ENCODE results near the gene TOLLIP. TPM values are rescaled to one million over a fixed set of nuclear protein-coding genes. Genes with fewer than 3 reads are reported as not detected.
"Not testable (repeated sequence)": the region's sequence is repeated elsewhere in the genome, so short reads cannot be mapped to it uniquely, and the experiment has no call there.

Gene TOLLIP
- polyA plus RNA-seq, 10 donors = 21.0 to 30.5 (median 23.6) TPM

DNA sequence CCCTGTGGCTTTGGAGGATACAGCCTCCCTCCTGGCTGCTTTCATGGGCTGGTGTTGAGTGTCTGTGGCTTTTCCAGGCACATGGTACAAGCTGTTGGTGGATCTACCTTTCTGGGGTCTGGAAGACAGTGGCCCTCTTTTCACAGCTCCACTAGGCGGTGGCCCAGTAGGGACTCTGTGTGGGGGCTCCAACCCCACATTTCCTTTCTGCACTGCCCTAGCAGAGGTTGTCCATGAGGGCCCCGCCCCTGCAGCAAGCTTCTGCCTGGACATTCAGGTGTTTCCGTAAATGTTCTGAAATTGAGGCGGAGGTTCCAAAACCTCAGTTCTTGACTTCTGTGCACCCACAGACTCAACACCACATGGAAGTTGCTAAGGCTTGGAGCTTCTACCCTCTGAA is 44.0 kb downstream of the TOLLIP start:
- not testable (repeated sequence) for DNase-seq

DNA sequence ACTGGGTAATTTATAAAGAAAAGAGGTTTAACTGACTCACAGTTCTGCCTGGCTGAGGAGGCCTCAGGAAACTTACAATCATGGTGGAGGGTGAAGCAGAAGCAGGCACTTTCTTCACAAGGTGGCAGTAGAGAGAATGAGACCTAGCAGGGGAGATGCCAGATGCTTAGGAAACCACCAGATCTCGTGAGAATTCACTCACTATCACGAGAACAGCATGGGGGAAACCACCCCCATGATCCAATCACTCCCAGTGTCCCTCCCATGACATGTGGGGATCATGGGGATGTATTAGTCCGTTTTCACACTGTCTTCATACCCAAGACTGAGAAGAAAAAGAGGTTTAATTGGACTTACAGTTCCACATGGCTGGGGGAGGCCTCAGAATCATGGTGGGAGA is 45.0 kb downstream of the TOLLIP start:
- peak; percentile 21 to 57 (median 33) for DNase-seq

DNA sequence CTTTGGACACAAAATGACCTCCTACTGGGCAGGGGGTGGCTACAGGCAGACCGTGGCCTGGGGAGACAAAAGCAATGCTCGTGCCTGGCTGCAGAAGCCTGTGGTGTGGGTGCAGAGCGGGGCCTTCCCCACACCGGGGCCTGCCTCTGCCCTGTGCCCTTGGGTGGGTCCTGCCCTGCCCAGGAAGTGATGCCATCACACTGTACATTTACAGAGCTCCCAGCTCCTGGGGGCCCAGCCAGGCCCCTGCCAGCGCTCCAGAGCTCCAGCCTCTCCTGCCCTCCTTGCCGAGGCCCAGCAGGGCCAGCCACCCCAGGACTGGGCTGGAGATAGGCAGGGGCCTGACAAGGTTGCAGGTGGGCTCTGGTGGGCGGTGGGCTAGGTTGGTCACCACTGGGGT is 46.4 kb downstream of the TOLLIP start:
- no peak for DNase-seq

DNA sequence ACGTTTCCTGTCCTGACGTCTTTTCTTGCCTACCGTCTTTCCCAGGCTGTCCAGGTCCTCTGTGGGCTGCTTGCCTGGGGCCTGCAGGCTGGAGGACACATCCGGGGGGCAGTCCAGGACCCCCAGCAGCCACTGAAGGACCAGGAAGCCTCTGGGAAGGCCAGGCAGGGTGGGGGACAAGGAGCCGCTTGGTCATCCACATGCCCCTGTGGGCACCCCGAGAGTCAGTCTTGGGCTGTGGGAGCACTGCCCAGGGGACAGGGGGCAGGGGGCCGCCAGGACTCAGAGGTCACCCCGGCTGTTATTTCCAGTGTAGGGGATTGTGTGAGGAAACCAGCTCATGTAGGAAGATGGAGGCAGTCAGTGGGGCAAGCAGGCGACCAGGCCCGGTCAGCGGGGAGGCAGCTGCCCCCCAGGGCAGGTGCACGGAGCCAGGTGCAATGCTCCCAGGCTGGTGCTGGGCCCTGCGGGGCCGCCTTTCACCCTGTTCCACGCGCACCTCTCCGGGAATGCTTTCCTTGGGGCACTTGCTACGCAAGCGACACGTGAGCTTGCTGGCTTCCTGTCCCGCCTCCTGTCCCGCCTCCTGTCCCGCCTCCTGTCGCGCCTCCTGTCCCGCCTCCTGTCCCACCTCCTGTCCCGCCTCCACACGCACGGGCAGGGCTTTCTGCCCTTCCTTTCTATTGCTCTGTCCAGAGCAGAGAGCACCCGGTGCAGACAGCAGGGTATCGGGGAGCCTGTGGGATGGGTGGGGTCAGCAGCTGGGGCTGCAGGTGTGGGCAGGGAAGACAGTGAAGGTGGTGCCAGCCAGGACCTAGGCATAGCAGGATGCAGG is 47.0 kb downstream of the TOLLIP start:
- peak; percentile 83 to 95 (median 87) for DNase-seq

DNA sequence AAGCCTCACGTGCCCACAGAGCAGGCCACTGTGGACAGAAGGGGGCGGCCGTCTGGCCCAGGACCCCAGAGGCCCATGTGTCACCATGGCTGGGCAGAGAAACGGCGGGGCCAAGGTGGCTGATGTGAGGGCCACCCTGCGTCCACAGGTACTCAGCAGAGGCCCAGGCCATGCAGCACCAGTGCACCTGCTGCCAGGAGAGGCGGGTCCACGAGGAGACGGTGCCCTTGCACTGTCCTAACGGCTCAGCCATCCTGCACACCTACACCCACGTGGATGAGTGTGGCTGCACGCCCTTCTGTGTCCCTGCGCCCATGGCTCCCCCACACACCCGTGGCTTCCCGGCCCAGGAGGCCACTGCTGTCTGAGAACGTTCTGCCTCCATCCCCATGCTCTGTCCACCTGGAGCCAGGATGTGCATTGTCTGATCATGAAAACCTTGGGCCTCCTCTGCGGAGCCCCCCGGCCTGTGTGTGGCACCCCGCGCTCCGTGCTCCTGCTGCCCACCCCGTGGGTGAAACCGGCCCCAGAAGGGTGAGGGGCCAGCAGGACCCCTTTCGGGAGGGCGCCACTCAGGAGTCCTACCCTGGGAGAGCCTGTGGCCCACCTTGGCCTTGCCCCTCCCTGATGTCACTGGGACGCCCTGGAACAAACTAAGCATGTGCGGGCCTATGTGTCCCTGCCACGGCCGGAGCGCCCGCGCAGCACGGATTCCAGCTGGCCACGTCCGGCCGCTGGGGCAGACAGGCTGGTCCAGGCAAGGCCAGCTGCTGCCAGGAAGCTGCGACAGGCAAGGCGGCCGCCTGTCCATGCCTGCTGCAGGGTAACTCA is 48.0 kb downstream of the TOLLIP start:
- no peak for DNase-seq

DNA sequence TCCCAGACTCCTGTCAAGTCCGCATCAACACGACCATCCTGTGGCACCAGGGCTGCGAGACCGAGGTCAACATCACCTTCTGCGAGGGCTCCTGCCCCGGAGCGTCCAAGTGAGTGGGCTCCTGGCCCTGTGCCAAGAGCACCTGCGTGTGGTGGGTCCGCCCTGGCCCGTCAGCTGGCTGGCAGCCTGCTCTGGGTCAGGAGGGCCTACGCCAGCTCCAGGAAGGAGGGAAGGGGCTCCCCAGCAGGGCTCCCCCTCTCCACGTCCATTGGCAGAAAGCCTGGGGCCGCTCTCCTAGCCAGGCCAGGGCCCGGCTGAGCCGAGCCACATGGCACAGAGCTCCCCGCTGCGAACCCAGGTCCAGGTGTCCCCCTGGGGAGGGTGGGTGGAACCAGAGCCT is 48.8 kb downstream of the TOLLIP start:
- DNase-seq = no peak

DNA sequence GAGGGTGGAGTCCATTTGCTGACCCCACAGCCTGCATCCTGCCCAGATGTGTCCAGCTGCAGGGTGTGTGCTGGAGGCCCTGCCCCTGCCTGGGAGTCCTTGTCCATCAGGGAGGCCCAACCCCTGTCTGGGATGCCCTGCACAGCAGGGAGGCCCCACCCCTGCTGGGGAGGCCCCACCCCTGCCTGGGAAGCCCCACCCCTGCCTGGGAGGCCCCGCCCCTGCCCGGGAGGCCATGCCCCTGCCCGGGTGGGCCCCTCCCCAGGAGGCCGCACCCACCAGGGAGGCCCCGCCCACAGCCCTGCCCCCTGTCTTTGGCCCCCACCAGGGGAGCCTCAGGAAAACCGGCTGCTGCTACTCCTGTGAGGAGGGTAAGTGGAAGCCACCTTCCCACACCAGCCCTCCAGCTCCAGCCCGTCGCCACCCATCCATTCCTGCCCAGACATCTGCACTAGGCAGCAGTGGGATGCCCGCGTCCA is 49.4 kb downstream of the TOLLIP start:
- DNase-seq = no peak

DNA sequence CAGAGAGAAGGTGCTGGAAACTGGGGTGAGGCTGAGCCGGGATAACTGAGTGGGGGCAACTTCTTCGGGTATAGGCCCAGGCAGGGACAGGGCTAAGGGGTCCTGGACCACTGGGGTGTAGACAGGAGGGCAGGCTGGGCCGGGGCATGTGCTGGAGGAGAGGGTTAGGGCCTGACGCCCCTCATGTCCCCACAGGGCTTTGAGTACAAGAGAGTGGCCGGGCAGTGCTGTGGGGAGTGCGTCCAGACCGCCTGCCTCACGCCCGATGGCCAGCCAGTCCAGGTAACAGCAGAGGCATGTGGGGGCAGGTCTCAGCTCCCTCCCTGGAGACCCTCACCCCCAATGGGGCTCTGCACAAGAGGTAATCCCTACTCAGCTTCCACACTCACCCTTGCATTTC is 49.9 kb downstream of the TOLLIP start:
- DNase-seq = no peak

DNA sequence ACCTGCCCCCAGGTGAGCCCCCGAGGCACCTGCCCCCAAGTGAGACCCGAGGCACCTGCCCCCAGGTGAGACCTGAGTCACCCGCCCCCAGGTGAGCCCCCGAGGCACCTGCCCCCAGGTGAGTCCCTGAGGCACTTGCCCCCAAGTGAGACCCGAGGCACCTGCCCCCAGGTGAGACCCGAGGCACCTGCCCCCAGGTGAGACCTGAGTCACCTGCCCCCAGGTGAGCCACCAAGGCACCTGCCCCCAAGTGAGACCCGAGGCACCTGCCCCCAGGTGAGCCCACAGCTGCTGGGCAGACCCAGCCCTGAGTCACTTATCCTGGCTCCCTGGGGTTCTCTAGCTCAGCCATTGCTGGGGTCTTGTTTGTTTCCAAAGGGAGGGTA is 50.4 kb downstream of the TOLLIP start:
- DNase-seq = no peak

DNA sequence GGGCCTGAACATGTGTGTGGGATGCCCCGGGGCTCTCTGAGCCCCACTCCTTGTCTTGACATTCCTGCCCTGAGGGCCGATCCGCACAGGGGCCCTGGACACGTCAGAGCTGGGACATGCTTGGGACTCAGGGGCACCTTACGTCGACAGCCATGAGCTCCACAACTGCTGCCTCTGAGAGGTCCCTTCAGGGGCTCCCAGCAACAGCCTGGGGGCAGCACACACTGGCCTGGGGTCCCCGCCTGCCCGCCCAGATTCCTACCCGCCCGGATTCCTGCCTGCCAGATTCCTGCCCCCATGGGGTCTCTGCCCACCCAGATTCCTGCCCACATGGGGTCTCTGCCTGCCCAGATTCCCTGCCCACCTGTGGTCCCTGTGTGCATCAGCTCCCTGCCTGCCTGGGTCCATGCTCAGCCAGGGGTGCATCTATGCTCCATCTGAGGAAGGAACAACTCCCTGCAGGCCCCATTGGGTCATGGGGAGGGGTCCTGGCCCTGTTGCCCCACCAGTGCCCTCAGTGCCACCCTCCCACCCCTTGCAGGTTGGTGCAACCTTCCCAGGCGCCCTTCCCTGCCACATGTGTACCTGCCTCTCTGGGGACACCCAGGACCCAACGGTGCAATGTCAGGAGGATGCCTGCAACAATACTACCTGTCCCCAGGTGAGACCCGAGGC is 50.9 kb downstream of the TOLLIP start:
- DNase-seq = no peak

DNA sequence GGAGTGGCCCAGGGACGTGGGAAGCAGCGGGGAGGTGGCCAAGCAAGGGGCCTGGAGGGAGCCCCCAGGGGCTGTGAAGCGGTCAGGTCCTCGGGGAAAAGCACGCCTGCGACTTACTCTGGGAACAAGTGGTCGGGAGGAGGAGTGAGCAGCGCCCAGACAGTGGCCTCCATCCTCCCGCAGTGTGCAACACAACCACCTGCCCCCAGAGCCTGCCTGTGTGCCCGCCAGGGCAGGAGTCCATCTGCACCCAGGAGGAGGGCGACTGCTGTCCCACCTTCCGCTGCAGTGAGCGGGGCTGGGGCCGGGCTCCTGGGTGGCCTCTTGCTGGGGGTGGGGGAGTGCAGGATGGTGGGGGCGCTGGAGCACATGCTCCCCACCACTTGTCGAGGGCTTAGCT is 51.5 kb downstream of the TOLLIP start:
- DNase-seq = no peak

DNA sequence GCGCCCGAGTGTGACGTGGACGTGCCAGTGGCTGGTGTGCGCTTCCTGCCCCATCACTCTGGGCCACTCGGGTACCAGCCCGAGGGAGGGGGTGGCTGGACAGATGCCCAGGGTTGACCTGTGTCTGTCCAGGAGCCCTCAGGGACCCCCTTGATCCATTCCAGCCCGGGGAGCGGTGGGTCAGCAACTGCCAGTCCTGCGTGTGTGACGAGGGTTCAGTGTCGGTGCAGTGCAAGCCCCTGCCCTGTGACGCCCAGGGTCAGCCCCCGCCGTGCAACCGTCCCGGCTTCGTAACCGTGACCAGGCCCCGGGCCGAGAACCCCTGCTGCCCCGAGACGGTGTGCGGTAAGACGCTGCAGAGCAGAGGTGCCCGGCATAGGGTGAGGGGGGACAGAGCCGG is 52.1 kb downstream of the TOLLIP start:
- no peak for DNase-seq

DNA sequence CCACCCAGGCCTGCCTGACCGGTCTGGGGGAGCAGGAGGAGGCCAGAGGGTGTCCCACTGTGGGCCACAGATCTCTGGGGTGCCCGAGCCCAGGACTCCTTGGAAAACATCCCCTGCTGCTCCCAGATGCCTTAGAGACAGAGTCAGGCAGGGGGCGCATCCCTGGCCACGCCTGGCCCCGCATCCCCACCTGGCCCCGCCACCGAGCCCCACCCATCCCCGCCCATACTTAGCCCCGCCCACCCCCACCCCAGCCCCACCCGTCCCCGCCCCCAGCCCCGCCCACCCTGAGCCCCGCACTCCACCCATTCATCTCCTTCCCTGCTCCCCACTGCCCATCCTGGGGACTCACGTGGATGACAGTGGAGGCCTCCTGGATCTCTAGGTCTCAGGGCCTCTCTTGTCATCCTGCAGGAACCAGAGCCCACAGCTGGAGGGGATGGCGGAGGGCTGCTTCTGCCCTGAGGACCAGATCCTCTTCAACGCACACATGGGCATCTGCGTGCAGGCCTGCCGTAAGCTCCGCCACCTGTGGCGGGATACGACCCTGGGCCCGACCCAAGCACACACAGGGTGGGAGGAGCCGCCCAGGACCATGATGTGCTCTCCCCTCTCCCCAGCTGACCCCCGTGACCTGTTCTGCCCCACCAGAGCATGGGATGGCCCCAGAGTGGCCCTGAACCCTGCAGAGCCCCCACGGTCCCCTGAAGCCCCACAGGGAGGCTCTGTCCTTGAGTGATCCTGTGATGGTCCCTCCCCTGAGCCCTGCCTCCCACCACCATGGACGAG is 53.0 kb downstream of the TOLLIP start:
- no peak for DNase-seq

DNA sequence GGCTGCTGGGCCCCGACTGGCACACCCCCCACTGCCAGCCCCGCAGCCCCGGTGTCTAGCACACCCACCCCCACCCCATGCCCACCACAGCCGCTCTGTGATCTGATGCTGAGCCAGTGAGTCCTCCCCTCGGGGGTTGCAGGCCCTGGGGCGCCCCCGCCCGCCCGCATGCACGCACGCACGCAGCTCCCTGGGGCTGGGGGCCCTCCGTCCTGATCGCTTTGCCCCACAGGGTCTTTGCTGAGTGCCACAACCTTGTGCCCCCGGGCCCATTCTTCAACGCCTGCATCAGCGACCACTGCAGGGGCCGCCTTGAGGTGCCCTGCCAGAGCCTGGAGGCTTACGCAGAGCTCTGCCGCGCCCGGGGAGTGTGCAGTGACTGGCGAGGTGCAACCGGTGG is 54.3 kb downstream of the TOLLIP start:
- DNase-seq = no peak

DNA sequence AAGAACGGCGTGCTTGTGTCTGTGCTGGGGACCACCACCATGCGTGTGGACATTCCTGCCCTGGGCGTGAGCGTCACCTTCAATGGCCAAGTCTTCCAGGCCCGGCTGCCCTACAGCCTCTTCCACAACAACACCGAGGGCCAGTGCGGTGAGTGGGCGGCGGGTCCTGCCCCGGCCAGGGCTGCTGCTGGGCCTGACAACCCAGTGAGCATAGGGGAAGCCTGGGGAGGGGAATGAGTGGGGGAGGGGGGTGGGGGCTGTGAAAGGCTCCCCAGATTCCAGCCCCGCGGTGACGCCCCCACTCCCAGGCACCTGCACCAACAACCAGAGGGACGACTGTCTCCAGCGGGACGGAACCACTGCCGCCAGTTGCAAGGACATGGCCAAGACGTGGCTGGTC is 54.7 kb downstream of the TOLLIP start:
- DNase-seq = no peak

DNA sequence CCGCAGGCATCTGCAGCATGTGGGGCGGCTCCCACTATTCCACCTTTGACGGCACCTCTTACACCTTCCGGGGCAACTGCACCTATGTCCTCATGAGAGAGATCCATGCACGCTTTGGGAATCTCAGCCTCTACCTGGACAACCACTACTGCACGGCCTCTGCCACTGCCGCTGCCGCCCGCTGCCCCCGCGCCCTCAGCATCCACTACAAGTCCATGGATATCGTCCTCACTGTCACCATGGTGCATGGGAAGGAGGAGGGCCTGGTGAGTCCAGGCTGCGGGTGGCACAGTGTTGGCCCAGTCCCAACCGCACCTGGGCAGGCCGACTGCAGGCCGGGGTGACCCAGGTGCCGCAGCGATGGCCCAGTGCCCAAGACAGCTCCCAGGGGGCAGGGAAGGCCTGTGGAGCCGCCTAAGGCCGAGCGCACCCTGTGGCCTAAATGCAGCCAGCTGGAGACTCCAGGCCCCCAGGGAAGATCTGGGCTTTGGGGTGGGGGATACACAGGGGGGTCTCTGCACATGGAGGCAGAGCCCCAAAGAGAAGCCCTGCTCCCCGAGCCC is 55.3 kb downstream of the TOLLIP start:
- no peak for DNase-seq

DNA sequence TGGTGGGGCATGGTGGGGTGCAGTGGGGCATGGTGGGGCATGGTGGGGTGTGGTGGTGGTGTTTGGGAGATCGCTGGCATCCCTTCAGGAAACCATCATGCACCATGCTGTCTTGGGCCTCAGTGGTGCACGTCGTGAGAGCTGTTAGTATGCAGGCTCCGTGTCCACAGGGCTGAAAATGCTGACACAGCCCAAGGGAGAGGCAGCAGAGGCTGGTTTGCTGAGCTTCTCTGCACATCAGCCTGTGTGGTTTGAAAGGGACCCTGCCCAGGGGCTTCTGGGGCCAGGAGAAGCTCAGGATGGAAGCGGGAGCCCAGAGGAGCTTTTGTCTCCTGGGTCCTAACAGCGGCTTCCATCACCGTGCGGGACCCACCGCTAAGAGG is 56.3 kb downstream of the TOLLIP start:
- no peak for DNase-seq

DNA sequence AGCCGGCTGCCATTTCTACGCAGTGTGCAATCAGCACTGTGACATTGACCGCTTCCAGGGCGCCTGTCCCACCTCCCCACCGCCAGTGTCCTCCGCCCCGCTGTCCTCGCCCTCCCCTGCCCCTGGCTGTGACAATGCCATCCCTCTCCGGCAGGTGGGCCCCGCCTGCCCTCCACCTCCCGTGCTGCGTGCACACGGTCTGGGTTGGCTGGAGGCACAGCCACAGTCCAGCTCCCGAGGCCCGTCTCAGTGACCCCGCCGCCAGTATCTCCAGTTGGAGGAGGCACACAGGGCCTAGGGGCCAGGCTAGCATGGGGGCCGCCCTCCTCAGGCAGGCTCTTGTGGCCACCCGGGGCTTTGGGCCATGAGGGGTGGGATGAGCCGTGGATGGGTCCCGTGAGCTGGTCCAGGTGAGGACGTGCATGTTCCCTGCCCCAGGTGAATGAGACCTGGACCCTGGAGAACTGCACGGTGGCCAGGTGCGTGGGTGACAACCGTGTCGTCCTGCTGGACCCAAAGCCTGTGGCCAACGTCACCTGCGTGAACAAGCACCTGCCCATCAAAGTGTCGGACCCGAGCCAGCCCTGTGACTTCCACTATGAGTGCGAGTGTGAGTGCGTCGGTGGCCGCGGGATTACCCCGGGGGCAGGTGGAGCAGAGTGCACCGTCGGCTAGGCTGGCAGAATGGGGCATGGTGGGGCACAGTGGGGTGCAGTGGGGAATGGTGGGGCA is 56.9 kb downstream of the TOLLIP start:
- DNase-seq = no peak

DNA sequence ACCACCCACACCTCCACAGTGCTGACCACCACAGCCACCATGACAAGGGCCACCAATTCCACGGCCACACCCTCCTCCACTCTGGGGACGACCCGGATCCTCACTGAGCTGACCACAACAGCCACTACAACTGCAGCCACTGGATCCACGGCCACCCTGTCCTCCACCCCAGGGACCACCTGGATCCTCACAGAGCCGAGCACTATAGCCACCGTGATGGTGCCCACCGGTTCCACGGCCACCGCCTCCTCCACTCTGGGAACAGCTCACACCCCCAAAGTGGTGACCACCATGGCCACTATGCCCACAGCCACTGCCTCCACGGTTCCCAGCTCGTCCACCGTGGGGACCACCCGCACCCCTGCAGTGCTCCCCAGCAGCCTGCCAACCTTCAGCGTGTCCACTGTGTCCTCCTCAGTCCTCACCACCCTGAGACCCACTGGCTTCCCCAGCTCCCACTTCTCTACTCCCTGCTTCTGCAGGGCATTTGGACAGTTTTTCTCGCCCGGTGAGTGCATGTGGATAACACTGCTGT is 58.1 kb downstream of the TOLLIP start:
- no peak for DNase-seq

DNA sequence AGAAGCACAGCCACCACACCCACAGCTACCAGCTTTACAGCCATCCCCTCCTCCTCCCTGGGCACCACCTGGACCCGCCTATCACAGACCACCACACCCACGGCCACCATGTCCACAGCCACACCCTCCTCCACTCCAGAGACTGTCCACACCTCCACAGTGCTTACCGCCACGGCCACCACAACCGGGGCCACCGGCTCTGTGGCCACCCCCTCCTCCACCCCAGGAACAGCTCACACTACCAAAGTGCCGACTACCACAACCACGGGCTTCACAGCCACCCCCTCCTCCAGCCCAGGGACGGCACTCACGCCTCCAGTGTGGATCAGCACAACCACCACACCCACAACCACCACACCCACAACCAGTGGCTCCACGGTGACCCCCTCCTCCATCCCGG is 59.0 kb downstream of the TOLLIP start:
- not testable (repeated sequence) for DNase-seq
